Measurements from ENCODE around the gene CLCA1.

GRCh38 chr1:86530211-86530845 is 61.6 kb downstream of the CLCA1 start:
- TF ChIP-seq CTCF (IDR thresholded peaks at IDR 0.05): no peak
- no peak for TF ChIP-seq POLR2A (IDR thresholded peaks at IDR 0.05)
